H1 (cell line): Measurements from ENCODE around the gene SLC25A53. TPM values are rescaled to one million over a fixed set of nuclear protein-coding genes. Genes with fewer than 3 reads are reported as not detected.

Source experiments
- CTCF ChIA-PET: fragments of 300-600 bp; sonication (Branson Sonifier 250); formaldehyde crosslinking; loops from one replicate; lab custom pipeline; 2021; ENCODE audit not compliant: partially characterized antibody; lab: Charles Lee
- POLR2A ChIA-PET: fragments of 300-600 bp; sonication (Branson Sonifier 250); formaldehyde crosslinking; loops from one replicate; lab custom pipeline; 2021; ENCODE audit warnings: inconsistent platforms; ENCODE audit not compliant: partially characterized antibody; lab: Charles Lee
- DNase-seq, 2 experiments: peaks; one replicate each; pipeline versions ENCODE4 v3.0.0 to v3.0.0-alpha.2; 2010 to 2022; ENCODE audit warnings: low spot score in 2 of 2, low read depth in 1 of 2, mixed read lengths in 1 of 2
- FAIRE-seq: peaks from 2 replicates; lab custom pipeline; 2011; peaks lifted over from hg19 to GRCh38; lab: Jason Lieb, UNC
- H2AFZ ChIP-seq: 2 replicates; pipeline ENCODE4 v1.8.1; 2012; ENCODE audit warnings: low read length, inconsistent platforms
- H2AK5ac ChIP-seq: 2 replicates; pipeline ENCODE4 v1.6.1; 2013; ENCODE audit warnings: low read depth, low read length
- H2BK120ac ChIP-seq: replicated peaks from 2 replicates; pipeline ENCODE3; 2013; ENCODE audit warnings: low read depth, low read length, inconsistent platforms
- H2BK12ac ChIP-seq: 2 replicates; pipeline ENCODE4 v1.6.1; 2013; ENCODE audit warnings: low read depth, low read length
- H2BK15ac ChIP-seq: 2 replicates; pipeline ENCODE4 v1.6.1; 2013; ENCODE audit warnings: low read length
- H2BK20ac ChIP-seq: 2 replicates; pipeline ENCODE4 v1.6.1; 2013; ENCODE audit warnings: low read length
- H2BK5ac ChIP-seq: 2 replicates; pipeline ENCODE4 v1.6.1; 2013; ENCODE audit warnings: low read depth, low read length
- H3K14ac ChIP-seq: 2 replicates; pipeline ENCODE4 v1.6.1; 2013; ENCODE audit warnings: inconsistent platforms; ENCODE audit not compliant: insufficient read length
- H3K18ac ChIP-seq: 2 replicates; pipeline ENCODE4 v1.6.1; 2013; ENCODE audit warnings: low read length; ENCODE audit errors: extremely low read depth
- H3K23ac ChIP-seq: 2 replicates; pipeline ENCODE4 v1.6.1; 2013; ENCODE audit warnings: inconsistent platforms; ENCODE audit not compliant: insufficient read length
- H3K23me2 ChIP-seq: 2 replicates; pipeline ENCODE4 v1.6.1; 2013; ENCODE audit warnings: low read depth, low read length
- H3K27ac ChIP-seq: 2 replicates; pipeline ENCODE4 v1.6.1; 2011; ENCODE audit warnings: low read depth, low read length, inconsistent platforms
- H3K27me3 ChIP-seq, 4 experiments: replicated peaks in 1 of 4; 1 replicate in 1 of 4; 2 replicates in 3 of 4; pipeline versions ENCODE4 v1.6.1 to v1.8.1; 2011 to 2013; ENCODE audit warnings: low read length in 3 of 4, mild to moderate bottlenecking in 3 of 4, inconsistent platforms in 2 of 4, mixed read lengths in 2 of 4, moderate library complexity in 1 of 4; ENCODE audit not compliant: control insufficient read depth in 3 of 4, insufficient read depth in 3 of 4; ENCODE audit errors: extremely low read depth in 1 of 4
- H3K36me3 ChIP-seq, 4 experiments: 2 replicates each; pipeline versions ENCODE4 v1.6.1 to v1.8.1; 2011 to 2013; ENCODE audit warnings: mild to moderate bottlenecking in 4 of 4, low read length in 3 of 4, moderate library complexity in 2 of 4, control low read depth in 1 of 4, inconsistent platforms in 1 of 4; ENCODE audit not compliant: insufficient read depth in 4 of 4, control insufficient read depth in 2 of 4
- H3K4ac ChIP-seq: replicated peaks from 2 replicates; pipeline ENCODE3; 2013; ENCODE audit warnings: low read length, low read depth, mixed read lengths, inconsistent platforms; ENCODE audit not compliant: insufficient read length
- H3K4me1 ChIP-seq, 4 experiments: replicated peaks in 1 of 4; 1 replicate in 1 of 4; 2 replicates in 3 of 4; pipeline versions ENCODE4 v1.6.1 to v1.8.1; 2011 to 2013; ENCODE audit warnings: low read length in 3 of 4, inconsistent platforms in 2 of 4, mixed read lengths in 1 of 4; ENCODE audit not compliant: insufficient read depth in 4 of 4, control insufficient read depth in 3 of 4
- H3K4me2 ChIP-seq, 2 experiments: 2 replicates each; pipeline versions ENCODE4 v1.6.1 to v1.8.1; 2011 to 2013; ENCODE audit warnings: low read depth in 2 of 2, low read length in 2 of 2, control low read depth in 1 of 2, inconsistent platforms in 1 of 2, mild to moderate bottlenecking in 1 of 2; ENCODE audit not compliant: insufficient read depth in 1 of 2
- H3K4me3 ChIP-seq, 4 experiments: fragments of 200-600, 300-600 bp in 1 of 4; sonication (generic), shearing (Covaris generic), sonication (Bioruptor Twin) in 1 of 4; 2 replicates each; pipeline versions ENCODE4 v1.5.1 to v1.8.1; 2011 to 2016; ENCODE audit warnings: low read length in 4 of 4, low read depth in 3 of 4, control low read depth in 2 of 4, inconsistent platforms in 2 of 4, mild to moderate bottlenecking in 2 of 4, mixed read lengths in 1 of 4, moderate library complexity in 1 of 4; ENCODE audit not compliant: insufficient read depth in 2 of 4; ENCODE audit errors: extremely low read depth in 1 of 4
- H3K56ac ChIP-seq: replicated peaks from 2 replicates; pipeline ENCODE3; 2013; ENCODE audit warnings: low read depth, mild to moderate bottlenecking, mixed read lengths, low read length, inconsistent platforms; ENCODE audit not compliant: insufficient read length
- H3K79me1 ChIP-seq: 2 replicates; pipeline ENCODE4 v1.6.1; 2013; ENCODE audit warnings: low read depth, low read length, control low read depth
- H3K79me2 ChIP-seq, 2 experiments: 2 replicates each; pipeline versions ENCODE4 v1.6.1 to v1.8.1; 2012 to 2013; ENCODE audit warnings: low read length in 2 of 2, mild to moderate bottlenecking in 2 of 2, inconsistent platforms in 1 of 2; ENCODE audit not compliant: insufficient read depth in 2 of 2, control insufficient read depth in 1 of 2
- H3K9ac ChIP-seq, 4 experiments: replicated peaks in 1 of 4; 1 replicate in 1 of 4; 2 replicates in 3 of 4; pipeline versions ENCODE4 v1.6.1 to v1.8.1; 2011 to 2013; ENCODE audit warnings: low read depth in 3 of 4, low read length in 3 of 4, control low read depth in 2 of 4, mild to moderate bottlenecking in 2 of 4, moderate library complexity in 2 of 4, inconsistent platforms in 1 of 4; ENCODE audit errors: extremely low read depth in 1 of 4
- H3K9me3 ChIP-seq, 2 experiments: 2 replicates each; pipeline versions ENCODE4 v1.6.1 to v1.8.1; 2012 to 2013; ENCODE audit warnings: mild to moderate bottlenecking in 2 of 2, moderate library complexity in 2 of 2, control low read depth in 1 of 2, inconsistent platforms in 1 of 2, low read depth in 1 of 2, low read length in 1 of 2, mixed read lengths in 1 of 2; ENCODE audit not compliant: insufficient read depth in 2 of 2
- H4K20me1 ChIP-seq, 2 experiments: replicated peaks in 1 of 2; 2 replicates each; pipeline versions ENCODE3 to v1.8.1; 2011 to 2013; ENCODE audit warnings: inconsistent platforms in 2 of 2, low read length in 2 of 2, mild to moderate bottlenecking in 1 of 2; ENCODE audit not compliant: insufficient read depth in 2 of 2, control insufficient read depth in 1 of 2
- H4K5ac ChIP-seq: 2 replicates; pipeline ENCODE4 v1.6.1; 2013; ENCODE audit warnings: low read length, low read depth, mixed read lengths, inconsistent platforms; ENCODE audit not compliant: insufficient read length
- H4K8ac ChIP-seq: 2 replicates; pipeline ENCODE4 v1.8.0; 2013; ENCODE audit warnings: mild to moderate bottlenecking, moderate library complexity, low read length, inconsistent platforms; ENCODE audit not compliant: insufficient read depth; ENCODE audit errors: extremely low read depth
- H4K91ac ChIP-seq: replicated peaks from 2 replicates; pipeline ENCODE3; 2013; ENCODE audit warnings: low read length, mixed read lengths, inconsistent platforms; ENCODE audit not compliant: insufficient read length
- KDM1A ChIP-seq: fragments of 200-600, 300-600 bp; sonication (generic); IDR thresholded peaks from 2 replicates; pipeline ENCODE4 v1.7.1; 2016; ENCODE audit warnings: mild to moderate bottlenecking, low read length, borderline replicate concordance
- RAD21 ChIP-seq, 2 experiments: IDR thresholded peaks in 1 of 2; conservative IDR thresholded peaks in 1 of 2; 2 replicates each; pipeline ENCODE4 v1.6.1; 2011; ENCODE audit warnings: low read depth in 2 of 2, low read length in 2 of 2, improper control_type of control experiment in 1 of 2, inconsistent platforms in 1 of 2, mild to moderate bottlenecking in 1 of 2, moderate library complexity in 1 of 2
- USF2 ChIP-seq: IDR thresholded peaks from 2 replicates; pipeline ENCODE4 v1.6.1; 2011; ENCODE audit warnings: low read length, improper control_type of control experiment
- ZNF274 ChIP-seq: IDR thresholded peaks from 2 replicates; pipeline ENCODE4 v1.7.0; 2012; ENCODE audit warnings: low read length, borderline replicate concordance; ENCODE audit errors: extremely low read depth
- WGBS, 2 experiments: shearing (Covaris generic) in 1 of 2; methylation state at CpG; one replicate each; pipeline versions ENCODE4 v1.1.6 to v1.1.7; 2013 to 2015; ENCODE audit warnings: low lambda C conversion rate in 2 of 2, mixed read lengths in 2 of 2, inconsistent platforms in 1 of 2, low coverage in 1 of 2, missing lambda C conversion rate in 1 of 2; ENCODE audit not compliant: insufficient replicate concordance in 2 of 2, insufficient coverage in 1 of 2, insufficient read length in 1 of 2; ENCODE audit errors: extremely low coverage in 1 of 2, missing lambda C conversion rate in 1 of 2; 5-methylcytosine and 5-hydroxymethylcytosine counted together
- polyA plus RNA-seq, 7 experiments: library from polyadenylated mRNA; depleted of rRNA in 3 of 7; stranded (reverse) in 5 of 7; unstranded in 2 of 7; fragments of >200 nt in 5 of 7; fragments of 200-250 nt in 2 of 7; gene quantifications; 1 replicate in 5 of 7; 2 replicates in 1 of 7; 4 replicates in 1 of 7; pipeline versions ENCODE4 v1.2.1 to v1.2.3, GENCODE V29; 2011 to 2013; ENCODE audit warnings: missing spikeins in 2 of 7, mixed read lengths in 2 of 7
- total RNA-seq: library from RNA; stranded (reverse); fragmentation: NEBNext Ultra II Directional; extraction: Animal tissue kit (Norgen Biotek cat#: 25700); gene quantifications from 2 replicates; pipeline ENCODE4 v1.2.1, GENCODE V29; 2021
- TF ChIP-seq, protein P1 (sequence below): IDR thresholded peaks from 2 replicates; pipeline ENCODE4 v1.6.1; 2012; ENCODE audit warnings: low read length, inconsistent platforms

Gene SLC25A53
- total and polyA plus RNA-seq, 2 of the 8 experiments (the other 6 are each of a cell fraction or from before 2014, with no cell fraction given), result 2.4 to 4.2 TPM

GRCh38 chrX:104151037-104151436 is 5.8 kb downstream of the SLC25A53 start:
- Histone ChIP-seq H3K27me3 (no peaks in the 10 kb centered on the region), H4K20me1 (no peaks in the 10 kb centered on the region)

More at GRCh38 chrX:104151037-104151436, 5.8 kb downstream of the SLC25A53 start:
- Histone ChIP-seq H4K91ac (no peak overlapping the region), H3K18ac (no peak overlapping the region), H2BK120ac (no peak overlapping the region), H4K5ac (no peak overlapping the region), H3K4me1 (no peaks in the 10 kb centered on the region), H3K4ac (no peak overlapping the region), H3K79me2 (no peaks in the 10 kb centered on the region), H3K79me1 (no peaks in the 10 kb centered on the region), H4K8ac (no peak overlapping the region), H3K23ac (no peak overlapping the region), H2BK12ac (no peak overlapping the region)
- POLR2A ChIA-PET, result no interaction called here
- TF ChIP-seq RAD21 (IDR thresholded peaks at IDR 0.05 in 1 of 2, conservative IDR thresholded peaks at IDR 0.05 in 1 of 2; ENCODE audit: low read depth in 2 of 2, low read length in 2 of 2) (no peak), KDM1A (no peak), USF2 (no peak), ZNF274 (no peak)
- TF ChIP-seq, protein P1, sequence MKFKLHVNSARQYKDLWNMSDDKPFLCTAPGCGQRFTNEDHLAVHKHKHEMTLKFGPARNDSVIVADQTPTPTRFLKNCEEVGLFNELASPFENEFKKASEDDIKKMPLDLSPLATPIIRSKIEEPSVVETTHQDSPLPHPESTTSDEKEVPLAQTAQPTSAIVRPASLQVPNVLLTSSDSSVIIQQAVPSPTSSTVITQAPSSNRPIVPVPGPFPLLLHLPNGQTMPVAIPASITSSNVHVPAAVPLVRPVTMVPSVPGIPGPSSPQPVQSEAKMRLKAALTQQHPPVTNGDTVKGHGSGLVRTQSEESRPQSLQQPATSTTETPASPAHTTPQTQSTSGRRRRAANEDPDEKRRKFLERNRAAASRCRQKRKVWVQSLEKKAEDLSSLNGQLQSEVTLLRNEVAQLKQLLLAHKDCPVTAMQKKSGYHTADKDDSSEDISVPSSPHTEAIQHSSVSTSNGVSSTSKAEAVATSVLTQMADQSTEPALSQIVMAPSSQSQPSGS, result no peak
- TF ChIP-seq, all 59 proteins: peak for 0
- H3K36me3 ChIP-seq, result no peaks in the 10 kb centered on the region
- H3K27ac ChIP-seq, result no peak overlapping the region
- H3K9me3 ChIP-seq, result no peaks in the 10 kb centered on the region
- no peak overlapping the region for H3K4me2 ChIP-seq
- H2BK20ac ChIP-seq, result no peak overlapping the region
- DNase-seq (no peak), FAIRE-seq (no peak)
- H3K4me3 ChIP-seq, result no peak overlapping the region
- H3K14ac ChIP-seq, result no peak overlapping the region
- H2AK5ac ChIP-seq, result no peak overlapping the region
- no peak overlapping the region for H3K56ac ChIP-seq
- CTCF ChIA-PET, result no interaction called here
- no peak overlapping the region for H2AFZ ChIP-seq
- no peak overlapping the region for H3K9ac ChIP-seq
- H2BK15ac ChIP-seq, result no peak overlapping the region
- no peaks in the 10 kb centered on the region for H3K23me2 ChIP-seq
- no CpG with 5 or more reads among the region's 1 CpG for WGBS, 2 experiments
- H2BK5ac ChIP-seq, result no peak overlapping the region
